HEK293 (cell line): ENCODE results near the gene CACNA2D3.

Source experiments
- CTCF ChIA-PET: fragments of 350-600 bp; formaldehyde crosslinking; extraction: SDS; loops from one replicate; lab custom pipeline; 2021; ENCODE audit warnings: antibody characterized with exemption; lab: Yijun Ruan, JAX
- POLR2A ChIA-PET: fragments of 300-600 bp; formaldehyde crosslinking; extraction: SDS; loops from one replicate; lab custom pipeline; 2020; ENCODE audit warnings: antibody characterized with exemption, inconsistent platforms; lab: Yijun Ruan, JAX
- H3K27ac ChIP-seq: fragments of 200-500 bp; sonication (Bioruptor generic); 2 replicates; pipeline ENCODE4 v1.5.1; 2014; ENCODE audit warnings: low read depth, low read length, control low read depth, inconsistent platforms; ENCODE audit errors: extremely low read depth
- H3K36me3 ChIP-seq, 2 experiments: fragments of 200-500 bp in 1 of 2; sonication (Bioruptor generic) in 1 of 2; 1 replicate in 1 of 2; 2 replicates in 1 of 2; pipeline ENCODE4 v1.5.1; 2014 to 2017; ENCODE audit warnings: inconsistent platforms in 2 of 2, low read length in 2 of 2; ENCODE audit not compliant: control insufficient read depth in 2 of 2, insufficient read depth in 1 of 2
- H3K4me1 ChIP-seq: fragments of 200-500 bp; sonication (Bioruptor generic); 2 replicates; pipeline ENCODE4 v1.5.1; 2014; ENCODE audit warnings: mild to moderate bottlenecking, low read length, inconsistent platforms; ENCODE audit not compliant: control insufficient read depth, insufficient read depth
- H3K4me3 ChIP-seq: 2 replicates; pipeline ENCODE4 v1.5.1; 2011; ENCODE audit warnings: low read depth, mild to moderate bottlenecking, control low read depth, low read length, moderate library complexity
- H3K9me3 ChIP-seq: fragments of 200-500 bp; sonication (Bioruptor generic); 2 replicates; pipeline ENCODE4 v1.5.1; 2014; ENCODE audit warnings: low read depth, low read length, inconsistent platforms; ENCODE audit not compliant: control insufficient read depth, insufficient read depth
- BCL11A ChIP-seq: fragments of 450-650 bp; formaldehyde crosslinking; IDR thresholded peaks from 2 replicates; pipeline ENCODE4 v1.5.1; 2016; ENCODE audit warnings: low read depth, missing biosample characterization, missing genetic modification characterization
- FEZF1 ChIP-seq: fragments of 450-650 bp; formaldehyde crosslinking; IDR thresholded peaks from 2 replicates; pipeline ENCODE4 v1.5.1; 2016; ENCODE audit warnings: missing biosample characterization, missing genetic modification characterization
- OVOL3 ChIP-seq: fragments of 450-650 bp; formaldehyde crosslinking; IDR thresholded peaks from 2 replicates; pipeline ENCODE4 v1.5.1; 2016; ENCODE audit warnings: missing biosample characterization, missing genetic modification characterization
- RBAK ChIP-seq: fragments of 450-650 bp; formaldehyde crosslinking; IDR thresholded peaks from 2 replicates; pipeline ENCODE4 v1.5.1; 2016; ENCODE audit warnings: missing biosample characterization, missing genetic modification characterization
- REPIN1 ChIP-seq: fragments of 450-650 bp; formaldehyde crosslinking; IDR thresholded peaks from 2 replicates; pipeline ENCODE4 v1.5.1; 2017; ENCODE audit warnings: missing biosample characterization, missing genetic modification characterization, low read depth
- ZBTB10 ChIP-seq: fragments of 450-650 bp; formaldehyde crosslinking; IDR thresholded peaks from 2 replicates; pipeline ENCODE4 v1.5.1; 2016; ENCODE audit warnings: missing biosample characterization, missing genetic modification characterization
- ZBTB20 ChIP-seq: fragments of 450-650 bp; formaldehyde crosslinking; IDR thresholded peaks from 2 replicates; pipeline ENCODE4 v1.5.1; 2016; ENCODE audit warnings: missing biosample characterization, missing genetic modification characterization
- ZBTB8A ChIP-seq: fragments of 450-650 bp; formaldehyde crosslinking; IDR thresholded peaks from 2 replicates; pipeline ENCODE4 v1.5.1; 2016; ENCODE audit warnings: missing biosample characterization, missing genetic modification characterization
- ZFP41 ChIP-seq: fragments of 450-650 bp; formaldehyde crosslinking; IDR thresholded peaks from 2 replicates; pipeline ENCODE4 v1.5.1; 2016; ENCODE audit warnings: missing biosample characterization, missing genetic modification characterization, borderline replicate concordance
- ZNF157 ChIP-seq: fragments of 450-650 bp; formaldehyde crosslinking; IDR thresholded peaks from 2 replicates; pipeline ENCODE4 v1.5.1; 2016; ENCODE audit warnings: missing biosample characterization, missing genetic modification characterization
- ZNF19 ChIP-seq: fragments of 450-650 bp; formaldehyde crosslinking; IDR thresholded peaks from 2 replicates; pipeline ENCODE4; 2016; ENCODE audit warnings: missing biosample characterization, missing genetic modification characterization, low read depth
- ZNF398 ChIP-seq: fragments of 450-650 bp; formaldehyde crosslinking; IDR thresholded peaks from 2 replicates; pipeline ENCODE4 v1.5.1; 2017; ENCODE audit warnings: missing biosample characterization, missing genetic modification characterization
- ZNF449 ChIP-seq: fragments of 450-650 bp; formaldehyde crosslinking; IDR thresholded peaks from 2 replicates; pipeline ENCODE4 v1.5.1; 2017; ENCODE audit warnings: missing biosample characterization, mild to moderate bottlenecking, missing genetic modification characterization, moderate library complexity
- ZNF610 ChIP-seq: fragments of 450-650 bp; formaldehyde crosslinking; IDR thresholded peaks from 2 replicates; pipeline ENCODE4 v1.5.1; 2016; ENCODE audit warnings: missing biosample characterization, missing genetic modification characterization, borderline replicate concordance
- ZNF621 ChIP-seq: fragments of 450-650 bp; formaldehyde crosslinking; IDR thresholded peaks from 2 replicates; pipeline ENCODE4 v1.5.1; 2017; ENCODE audit warnings: missing biosample characterization, missing genetic modification characterization
- ZNF629 ChIP-seq: fragments of 450-650 bp; formaldehyde crosslinking; IDR thresholded peaks from 2 replicates; pipeline ENCODE4 v1.5.1; 2017; ENCODE audit warnings: missing biosample characterization, missing genetic modification characterization
- ZNF664 ChIP-seq: fragments of 450-650 bp; formaldehyde crosslinking; IDR thresholded peaks from 2 replicates; pipeline ENCODE4 v1.5.1; 2016; ENCODE audit warnings: missing biosample characterization, missing genetic modification characterization
- TF ChIP-seq, protein P1 (sequence below): fragments of 450-650 bp; formaldehyde crosslinking; IDR thresholded peaks from 2 replicates; pipeline ENCODE4 v1.5.1; 2017; ENCODE audit warnings: missing biosample characterization, missing genetic modification characterization
- TF ChIP-seq, protein P2 (sequence below): fragments of 450-650 bp; formaldehyde crosslinking; IDR thresholded peaks from 2 replicates; pipeline ENCODE4 v1.5.1; 2017; ENCODE audit warnings: missing biosample characterization, missing genetic modification characterization
- TF ChIP-seq, protein P3 (sequence below): fragments of 450-650 bp; formaldehyde crosslinking; IDR thresholded peaks from 2 replicates; pipeline ENCODE4 v1.5.1; 2016; ENCODE audit warnings: missing biosample characterization, missing genetic modification characterization

The CACNA2D3 gene

GRCh38 chr3:54844211-54844610, 721.9 kb downstream of the CACNA2D3 start (continued):
- TF ChIP-seq OVOL3 (no peak), ZNF621 (tag by site-specific recombination) (no peak), ZNF449 (no peak), RBAK (tag by site-specific recombination) (no peak), ZNF157 (tag by site-specific recombination) (no peak), REPIN1 (no peak), ZNF610 (no peak)

- no peaks in the 10 kb centered on the region for H3K9me3 ChIP-seq
- POLR2A ChIA-PET, result no interaction called here
- no peaks in the 10 kb centered on the region for H3K36me3 ChIP-seq
- no peak overlapping the region for H3K27ac ChIP-seq
- CTCF ChIA-PET, result interaction anchor here (1.4 kb wide), 1 partner anchor 9 kb away, joined by 3 read pairs; no protein-coding TSS in a partner anchor
- H3K4me3 ChIP-seq, result no peak overlapping the region
- no peaks in the 10 kb centered on the region for H3K4me1 ChIP-seq
- TF ChIP-seq BCL11A (tag by site-specific recombination) (no peak), ZNF629 (tag by site-specific recombination) (no peak), FEZF1 (tag by site-specific recombination) (no peak), ZBTB8A (tag by site-specific recombination) (no peak), ZNF398 (tag by site-specific recombination) (no peak), ZFP41 (tag by site-specific recombination) (no peak), ZBTB10 (no peak), ZNF664 (no peak), ZNF19 (tag by site-specific recombination) (no peak), ZBTB20 (no peak)
- TF ChIP-seq, protein P1, sequence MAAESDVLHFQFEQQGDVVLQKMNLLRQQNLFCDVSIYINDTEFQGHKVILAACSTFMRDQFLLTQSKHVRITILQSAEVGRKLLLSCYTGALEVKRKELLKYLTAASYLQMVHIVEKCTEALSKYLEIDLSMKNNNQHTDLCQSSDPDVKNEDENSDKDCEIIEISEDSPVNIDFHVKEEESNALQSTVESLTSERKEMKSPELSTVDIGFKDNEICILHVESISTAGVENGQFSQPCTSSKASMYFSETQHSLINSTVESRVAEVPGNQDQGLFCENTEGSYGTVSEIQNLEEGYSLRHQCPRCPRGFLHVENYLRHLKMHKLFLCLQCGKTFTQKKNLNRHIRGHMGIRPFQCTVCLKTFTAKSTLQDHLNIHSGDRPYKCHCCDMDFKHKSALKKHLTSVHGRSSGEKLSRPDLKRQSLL (tag by site-specific recombination), result no peak
- TF ChIP-seq, protein P2, sequence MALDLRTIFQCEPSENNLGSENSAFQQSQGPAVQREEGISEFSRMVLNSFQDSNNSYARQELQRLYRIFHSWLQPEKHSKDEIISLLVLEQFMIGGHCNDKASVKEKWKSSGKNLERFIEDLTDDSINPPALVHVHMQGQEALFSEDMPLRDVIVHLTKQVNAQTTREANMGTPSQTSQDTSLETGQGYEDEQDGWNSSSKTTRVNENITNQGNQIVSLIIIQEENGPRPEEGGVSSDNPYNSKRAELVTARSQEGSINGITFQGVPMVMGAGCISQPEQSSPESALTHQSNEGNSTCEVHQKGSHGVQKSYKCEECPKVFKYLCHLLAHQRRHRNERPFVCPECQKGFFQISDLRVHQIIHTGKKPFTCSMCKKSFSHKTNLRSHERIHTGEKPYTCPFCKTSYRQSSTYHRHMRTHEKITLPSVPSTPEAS, result no peak
- TF ChIP-seq, protein P3, sequence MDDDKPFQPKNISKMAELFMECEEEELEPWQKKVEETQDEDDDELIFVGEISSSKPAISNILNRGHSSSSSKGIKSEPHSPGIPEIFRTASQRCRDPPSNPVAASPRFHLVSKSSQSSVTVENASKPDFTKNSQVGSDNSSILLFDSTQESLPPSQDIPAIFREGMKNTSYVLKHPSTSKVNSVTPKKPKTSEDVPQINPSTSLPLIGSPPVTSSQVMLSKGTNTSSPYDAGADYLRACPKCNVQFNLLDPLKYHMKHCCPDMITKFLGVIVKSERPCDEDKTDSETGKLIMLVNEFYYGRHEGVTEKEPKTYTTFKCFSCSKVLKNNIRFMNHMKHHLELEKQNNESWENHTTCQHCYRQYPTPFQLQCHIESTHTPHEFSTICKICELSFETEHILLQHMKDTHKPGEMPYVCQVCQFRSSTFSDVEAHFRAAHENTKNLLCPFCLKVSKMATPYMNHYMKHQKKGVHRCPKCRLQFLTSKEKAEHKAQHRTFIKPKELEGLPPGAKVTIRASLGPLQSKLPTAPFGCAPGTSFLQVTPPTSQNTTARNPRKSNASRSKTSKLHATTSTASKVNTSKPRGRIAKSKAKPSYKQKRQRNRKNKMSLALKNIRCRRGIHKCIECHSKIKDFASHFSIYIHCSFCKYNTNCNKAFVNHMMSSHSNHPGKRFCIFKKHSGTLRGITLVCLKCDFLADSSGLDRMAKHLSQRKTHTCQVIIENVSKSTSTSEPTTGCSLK (tag by site-specific recombination), result no peak
- TF ChIP-seq, all 188 proteins: peak for 0
Observed at GRCh38 chr3:54845011-54845410, 722.7 kb downstream of the CACNA2D3 start.
